T-helper 2 cell (primary cell): ENCODE measurements around the gene PAM.

ENCODE experiments used
- DNase-seq, 5 experiments: peaks; one replicate each; pipeline versions ENCODE4 v3.0.0 to v3.0.0-alpha.2; 2012 to 2022

The PAM gene

DNA sequence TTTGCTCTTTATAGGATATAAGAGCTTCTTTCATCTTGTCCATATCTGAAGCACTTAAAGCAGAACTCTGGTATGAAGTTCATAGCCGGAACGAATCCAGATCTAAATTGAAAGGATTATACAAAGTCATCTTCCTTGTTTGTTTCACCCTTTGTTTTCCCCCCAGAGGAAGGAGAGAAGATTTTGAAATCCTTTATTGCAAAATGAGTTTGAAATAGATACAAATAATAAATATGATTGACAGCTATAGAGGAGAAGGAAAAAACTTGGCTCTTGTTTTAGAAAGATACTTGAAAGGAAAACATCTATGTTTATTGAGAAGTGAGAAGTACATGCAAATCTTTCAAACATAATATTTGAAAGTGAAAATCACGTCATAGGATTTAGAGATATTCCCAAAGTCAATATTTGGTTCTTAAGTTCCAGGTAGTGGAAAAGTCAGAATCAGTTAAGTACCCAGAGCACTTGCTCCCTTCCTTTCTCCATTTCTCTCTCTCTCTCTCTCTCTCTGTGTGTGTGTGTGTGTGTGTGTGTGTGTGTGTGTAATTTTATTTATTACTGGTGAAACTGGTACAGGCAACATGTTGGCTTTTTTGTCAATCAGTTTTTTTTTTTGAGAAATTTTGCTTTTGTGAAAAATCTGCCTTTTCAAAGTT lies 27.2 kb downstream of the PAM start:
- no peak for DNase-seq

DNA sequence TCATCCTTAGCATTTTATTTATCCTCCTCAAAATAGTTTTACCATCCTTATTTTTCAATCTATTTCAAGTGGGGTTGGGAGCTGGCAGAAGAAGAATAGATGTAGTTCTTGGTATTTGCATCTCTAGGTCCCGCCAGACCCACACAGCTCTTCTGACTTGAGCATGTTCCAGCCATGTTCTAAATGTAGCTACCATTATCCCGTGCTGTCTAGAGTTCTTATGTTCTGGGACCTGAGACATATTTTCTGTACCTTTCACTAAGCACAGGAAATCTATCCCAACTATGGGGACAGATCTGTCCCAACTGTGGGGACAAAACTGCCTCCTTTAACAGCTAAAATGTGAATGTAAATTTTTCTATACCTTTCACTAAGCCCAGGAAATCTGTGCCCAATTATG lies 32.0 kb downstream of the PAM start:
- DNase-seq = no peak

DNA sequence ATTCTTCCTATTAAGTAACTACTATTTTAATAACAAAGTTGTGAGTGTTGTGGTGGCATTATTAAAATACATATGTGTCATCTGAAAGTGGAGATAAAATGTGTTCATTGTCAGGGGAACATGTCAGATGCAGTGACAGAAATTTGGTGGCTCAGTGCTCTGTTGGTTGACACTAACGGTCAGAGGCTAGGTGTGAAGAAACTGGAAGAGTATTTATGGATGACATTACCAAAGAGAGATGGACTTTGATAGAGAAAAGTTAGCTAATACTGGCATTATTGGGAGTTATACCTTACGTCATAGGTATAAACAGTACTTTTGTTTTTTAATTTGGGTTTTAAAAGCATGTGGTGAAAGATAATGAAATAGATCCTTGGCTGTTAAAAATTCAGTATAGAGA lies 33.7 kb downstream of the PAM start:
- no peak for DNase-seq

DNA sequence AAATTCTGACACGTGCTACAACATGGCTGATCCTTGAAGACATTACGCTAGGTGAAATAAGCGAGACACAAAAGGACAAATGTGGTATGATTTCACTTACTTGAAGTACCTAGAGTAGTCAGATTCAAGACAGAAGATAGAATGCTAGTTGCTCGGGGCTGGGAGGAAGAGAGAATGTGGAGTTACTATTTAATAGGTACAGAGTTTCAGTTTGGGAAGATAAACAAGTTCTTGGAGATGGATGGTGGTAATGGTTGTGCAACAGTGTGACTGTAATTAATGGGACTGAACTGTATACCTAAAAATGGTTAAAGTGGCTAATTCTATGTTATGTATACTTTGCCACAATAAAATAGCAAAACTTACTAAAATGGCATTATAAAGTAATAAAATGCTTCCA lies 34.4 kb downstream of the PAM start:
- DNase-seq = no peak

DNA sequence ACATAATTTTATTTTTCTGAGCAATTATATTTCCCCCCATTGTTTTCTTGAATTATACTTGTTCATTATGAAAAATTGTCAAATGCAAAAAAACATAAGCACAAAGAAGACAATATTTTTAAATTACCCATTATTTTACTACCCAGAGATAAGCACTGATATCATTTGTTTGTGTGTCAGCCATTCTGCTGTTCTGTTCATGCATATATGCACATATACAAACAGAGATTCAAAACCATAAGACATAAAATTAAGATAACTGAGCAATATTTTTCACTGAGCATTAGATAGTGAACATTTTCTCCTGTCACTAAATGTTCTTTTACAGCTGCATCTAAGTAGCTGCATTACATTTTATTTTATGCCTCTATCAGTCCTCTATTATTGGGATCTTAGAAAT lies 35.6 kb downstream of the PAM start:
- no peak for DNase-seq

DNA sequence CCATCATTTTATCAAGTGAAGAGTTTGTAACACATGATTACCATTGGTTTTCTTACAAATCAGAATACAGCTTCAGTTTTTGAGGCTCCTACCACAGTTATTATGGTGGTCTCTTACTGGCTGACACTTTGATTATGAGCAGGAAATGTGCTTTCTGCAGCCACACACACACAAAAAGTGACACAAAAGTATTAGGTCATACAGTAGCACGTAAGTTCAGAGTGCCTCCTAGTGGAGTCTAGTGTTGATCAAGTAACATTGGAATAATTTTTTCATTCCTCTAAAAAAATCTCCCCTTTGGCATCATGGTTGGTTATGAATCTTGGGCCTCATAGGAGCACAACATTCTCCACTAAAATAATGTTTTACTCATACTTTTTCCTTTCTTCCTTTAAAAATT lies 37.6 kb downstream of the PAM start:
- peak in 1 of 5 experiments; percentile 37 for DNase-seq

DNA sequence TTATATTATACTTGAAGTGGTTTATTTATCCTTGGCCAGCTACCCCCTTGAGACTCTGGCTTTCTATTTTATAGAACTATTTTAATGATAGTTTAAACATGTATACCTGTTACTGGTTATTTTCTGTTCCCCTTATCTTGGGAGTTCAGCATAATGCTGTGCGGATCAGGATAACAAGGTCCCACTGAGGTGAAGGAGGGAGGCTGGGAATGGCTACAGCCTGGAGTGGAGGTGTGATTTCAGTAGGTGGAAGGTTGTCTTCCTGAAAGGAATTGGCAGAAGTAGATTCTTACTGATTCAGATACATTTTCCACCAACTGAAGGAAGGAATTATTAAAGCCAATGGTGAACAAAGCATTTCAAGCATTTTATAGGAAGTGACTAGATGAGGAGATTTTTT lies 38.9 kb downstream of the PAM start:
- no peak for DNase-seq

DNA sequence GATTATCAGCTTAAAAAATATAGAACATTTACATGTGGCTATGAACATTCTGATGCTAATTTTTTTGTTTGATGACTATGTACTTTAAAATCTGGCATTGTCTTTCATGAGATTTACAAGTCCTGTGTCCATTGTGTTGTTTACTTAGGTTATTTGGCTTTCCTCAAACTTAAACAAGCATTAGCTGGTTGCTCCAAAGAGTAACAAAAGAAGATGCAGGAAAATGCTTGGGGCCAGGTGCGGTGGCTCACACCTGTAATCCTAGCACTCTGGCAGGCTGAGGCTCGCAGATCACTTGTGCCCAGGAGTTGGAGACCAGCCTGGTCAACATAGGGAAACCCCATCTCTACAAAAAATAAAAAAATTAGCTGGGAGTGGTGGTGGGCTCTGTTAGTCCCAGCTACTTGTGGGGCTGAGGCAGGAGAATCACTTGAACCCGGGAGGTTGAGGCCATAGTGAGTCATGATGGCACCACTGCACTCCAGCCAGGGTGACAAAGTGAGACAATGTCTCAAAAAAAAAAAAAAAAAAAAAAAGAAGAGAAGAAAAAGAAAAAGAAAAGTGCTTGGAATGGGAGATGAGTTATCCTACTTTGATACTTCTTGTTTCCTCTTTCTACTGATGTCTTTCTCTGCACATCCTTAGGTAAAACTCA lies 39.7 kb downstream of the PAM start:
- no peak for DNase-seq

DNA sequence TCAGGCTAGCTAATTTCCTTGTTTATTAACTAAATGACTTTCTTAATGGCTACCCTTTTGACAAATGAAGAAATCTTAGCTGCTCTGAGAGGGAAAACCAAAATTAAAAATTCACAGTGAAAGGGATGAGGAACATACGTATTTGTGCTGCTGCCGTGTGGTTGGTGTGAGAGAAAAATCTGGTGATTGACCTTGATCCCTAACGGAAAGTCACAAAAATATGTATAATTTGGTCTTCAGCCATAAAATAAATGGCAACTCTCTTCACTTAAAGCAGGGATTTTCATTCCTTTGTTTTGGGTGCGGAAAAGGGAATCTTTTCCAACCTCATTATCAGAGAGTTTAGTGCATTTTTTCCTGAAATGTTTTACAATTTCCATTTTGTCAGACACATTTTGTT lies 40.4 kb downstream of the PAM start:
- DNase-seq = no peak

DNA sequence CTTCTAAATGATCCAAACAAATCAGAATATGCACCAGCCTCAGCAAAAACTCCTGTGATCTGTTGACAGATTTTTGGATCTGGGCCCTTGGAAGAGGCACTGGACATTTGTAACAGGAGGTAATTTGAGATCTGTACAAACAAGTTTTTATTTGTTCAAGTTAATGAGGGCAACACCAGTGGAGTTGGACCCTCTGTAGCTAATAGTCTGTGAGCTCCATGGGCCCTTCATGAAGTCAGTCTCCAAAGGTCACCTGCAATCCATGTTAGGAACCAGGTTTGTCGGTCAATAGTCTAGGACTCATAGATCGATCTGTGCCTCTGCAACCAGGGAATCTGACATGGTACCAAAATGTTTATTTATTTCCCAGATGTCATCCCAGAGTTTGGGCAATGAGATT lies 40.9 kb downstream of the PAM start:
- no peak for DNase-seq

DNA sequence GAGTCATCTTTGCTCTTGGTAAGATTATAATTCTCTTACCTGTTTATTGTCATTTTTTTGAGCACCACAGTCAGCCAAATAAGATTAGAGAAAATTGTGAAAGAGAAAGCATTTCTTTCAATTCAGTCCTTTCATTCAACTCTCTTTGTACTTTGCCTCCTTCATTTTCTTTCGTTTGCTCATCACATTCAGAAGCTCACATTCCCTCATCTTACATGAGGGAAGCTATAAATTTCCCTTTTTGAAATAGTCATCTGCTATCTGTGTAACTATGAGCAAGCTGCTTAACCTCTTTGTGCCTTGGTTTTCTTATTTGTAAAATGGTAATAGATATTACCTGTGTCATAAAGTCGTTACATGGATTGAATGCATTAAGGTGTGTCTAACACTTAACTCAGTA lies 41.4 kb downstream of the PAM start:
- no peak for DNase-seq

DNA sequence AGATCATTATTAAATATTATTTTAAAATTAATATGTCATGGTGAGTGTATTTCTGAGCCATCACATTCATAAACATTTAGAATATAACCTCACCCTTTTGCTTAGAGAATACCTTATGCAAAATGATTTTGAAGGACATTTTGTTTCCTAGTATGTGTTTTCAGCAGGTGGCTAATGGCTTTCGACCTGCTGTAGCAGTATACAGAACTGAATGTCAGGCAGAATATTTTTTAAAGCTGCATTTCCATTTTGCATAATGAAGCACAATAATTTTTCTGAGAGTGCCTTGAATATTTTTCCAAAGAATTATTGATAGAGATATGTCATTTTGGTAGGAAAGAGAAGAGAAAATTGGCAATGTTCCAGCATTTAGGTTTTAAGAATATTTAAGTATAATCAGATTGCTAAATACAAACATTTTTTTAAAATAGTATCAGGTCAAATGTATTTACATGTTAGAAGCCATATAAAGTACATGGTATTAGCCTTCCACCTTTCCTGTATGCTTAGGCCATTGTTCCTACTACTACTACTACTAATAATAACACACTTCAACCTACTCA lies 42.3 kb downstream of the PAM start:
- DNase-seq = no peak

DNA sequence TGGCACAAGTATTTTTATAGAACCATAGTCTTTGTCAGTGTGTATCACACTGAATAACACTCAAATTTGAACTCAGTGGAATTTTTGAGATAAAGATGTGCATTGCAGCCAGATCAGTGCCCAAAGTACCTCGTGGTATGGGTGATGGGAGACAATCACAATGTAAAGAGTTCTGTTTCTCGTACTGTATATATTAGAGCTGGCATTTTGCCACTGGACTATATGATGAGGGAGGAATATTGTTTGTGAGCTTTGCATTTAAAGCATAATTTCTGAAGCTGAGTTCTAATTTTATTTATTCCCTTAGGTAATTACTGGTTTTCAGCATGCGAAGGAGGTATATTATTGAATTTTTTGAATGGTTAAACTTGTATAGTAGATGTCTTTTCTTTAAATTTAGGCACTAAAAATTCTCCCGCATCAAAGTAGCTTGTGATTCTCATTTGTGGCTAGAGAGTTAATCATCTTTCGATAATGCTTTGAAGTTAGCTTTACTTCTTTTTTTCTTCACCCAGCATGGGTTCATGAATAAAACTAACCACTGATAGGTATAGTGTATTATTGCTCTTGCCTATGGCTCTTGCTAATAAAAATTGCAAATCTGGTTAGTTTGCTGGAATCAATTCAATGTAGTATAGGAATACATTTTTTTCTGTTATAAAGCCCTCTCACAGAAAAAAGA lies 43.1 kb downstream of the PAM start:
- no peak for DNase-seq

DNA sequence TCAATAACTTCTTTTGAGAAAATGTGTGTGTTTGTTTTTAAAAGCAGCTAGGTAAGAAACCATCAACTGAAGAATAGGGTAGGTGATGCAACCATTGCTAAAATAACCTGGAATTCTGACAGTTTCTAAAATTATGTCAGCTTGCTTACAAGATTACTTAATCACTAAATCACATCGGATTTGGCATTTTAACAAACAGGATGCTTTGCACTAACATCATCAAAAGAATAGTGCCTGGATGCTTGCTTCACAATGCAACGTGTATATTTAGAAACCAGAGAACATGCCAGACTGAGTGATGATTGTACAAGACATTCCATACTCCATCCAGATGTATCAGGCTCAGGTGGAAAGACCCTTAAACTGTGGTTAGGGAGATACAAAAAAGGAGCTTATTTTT lies 43.9 kb downstream of the PAM start:
- DNase-seq = no peak

DNA sequence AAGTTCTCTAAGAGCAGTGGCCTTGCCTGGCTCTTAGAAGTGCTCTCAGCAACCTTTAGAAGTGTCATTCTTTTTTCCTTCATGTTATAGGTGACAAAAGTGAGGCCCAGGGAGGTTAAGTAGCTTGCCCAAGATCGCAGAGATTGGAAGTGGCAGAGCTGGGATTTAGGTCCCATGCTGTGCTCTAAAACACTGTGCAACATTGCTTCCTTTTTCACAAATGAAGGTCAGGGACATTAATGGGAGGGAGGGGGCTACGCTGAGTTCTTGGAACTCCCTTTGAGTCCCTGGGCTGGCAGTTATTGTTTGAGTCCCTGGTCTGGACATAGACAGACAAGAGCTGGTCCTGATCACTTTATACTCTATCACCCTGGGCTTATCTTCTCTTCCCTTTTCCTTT lies 45.3 kb downstream of the PAM start:
- DNase-seq = no peak

DNA sequence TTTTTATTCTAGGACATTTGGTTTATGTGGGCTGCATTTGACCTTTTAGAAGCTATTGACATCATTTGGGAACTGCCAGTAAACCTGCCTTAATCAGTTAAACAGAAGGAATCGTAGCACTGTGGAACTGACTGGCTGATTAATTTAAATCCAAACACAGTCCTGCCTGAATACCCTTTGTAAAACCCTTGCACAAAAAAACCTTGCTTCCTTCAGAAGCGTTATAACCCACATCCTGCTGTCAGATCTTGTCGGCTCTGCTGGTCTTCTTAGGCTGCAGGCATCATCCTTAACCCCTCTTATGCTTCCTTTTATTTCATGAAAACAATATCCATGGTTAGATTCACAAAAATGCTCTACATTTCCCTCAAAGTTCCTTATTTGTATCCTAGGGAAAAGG lies 46.3 kb downstream of the PAM start:
- peak in 2 of 5 experiments; percentile 47 to 85 for DNase-seq

DNA sequence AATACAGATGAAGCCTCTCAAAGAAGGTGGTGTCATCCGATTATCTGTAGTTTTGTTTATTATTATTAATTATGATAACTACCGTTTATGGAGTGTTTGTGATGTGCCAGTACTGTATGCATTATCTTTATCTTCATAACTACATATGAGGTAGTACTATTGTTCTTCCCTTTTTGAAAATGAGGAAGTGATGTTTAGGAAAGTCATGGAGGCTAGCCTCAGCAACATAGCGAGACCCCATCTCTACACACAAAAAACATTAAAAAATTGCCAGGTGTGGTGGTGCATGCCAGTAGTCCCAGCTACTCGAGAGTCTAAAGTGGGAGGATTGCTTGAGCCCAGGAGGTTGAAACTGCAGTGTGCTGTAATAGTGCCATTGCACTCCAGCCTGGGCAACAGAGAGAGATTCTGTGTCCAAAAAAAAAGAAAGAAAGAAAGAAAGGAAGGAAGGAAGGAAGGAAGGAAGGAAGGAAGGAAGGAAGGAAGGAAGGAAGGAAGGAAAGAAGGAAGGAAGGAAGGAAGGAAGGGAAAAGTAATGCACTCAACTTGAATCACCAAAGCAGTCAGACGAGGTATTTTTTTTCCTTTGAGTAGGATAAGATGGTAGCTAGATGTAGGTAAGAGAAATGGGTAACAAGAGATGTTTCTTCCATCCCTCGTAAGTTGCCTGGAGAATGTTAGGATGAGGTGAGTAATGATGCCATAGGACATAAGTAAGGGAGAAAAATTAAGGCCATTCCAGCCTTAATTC lies 47.8 kb downstream of the PAM start:
- no peak for DNase-seq

DNA sequence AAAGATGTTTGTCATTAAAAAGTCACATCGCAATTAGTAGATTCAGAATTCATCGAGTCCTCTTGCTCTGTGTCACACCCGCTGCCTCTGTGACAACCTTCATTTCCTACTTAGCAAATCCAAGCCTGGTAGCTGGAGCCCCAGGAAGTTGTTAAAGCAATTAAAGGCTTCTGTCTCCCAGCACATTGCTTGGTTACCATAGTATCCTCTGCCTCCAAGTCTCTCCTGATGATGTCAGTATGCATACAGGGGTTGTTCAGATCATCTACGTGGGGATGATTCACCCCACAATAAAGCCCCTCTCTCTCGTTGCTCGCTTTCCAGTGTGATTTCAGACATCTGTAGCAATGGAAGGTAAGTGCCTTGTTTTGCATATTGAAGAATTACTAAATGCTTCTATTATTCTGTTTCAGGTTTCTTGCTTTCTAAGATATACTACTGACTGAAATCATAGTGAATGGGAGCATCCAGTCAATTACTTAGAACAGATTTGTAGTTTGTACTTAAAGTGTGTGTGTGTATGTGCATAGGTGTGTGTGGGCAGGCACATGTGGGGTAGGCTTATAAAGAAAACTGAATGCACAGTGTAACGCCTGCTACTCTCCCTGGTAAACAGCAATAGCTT lies 52.9 kb downstream of the PAM start:
- DNase-seq = no peak

DNA sequence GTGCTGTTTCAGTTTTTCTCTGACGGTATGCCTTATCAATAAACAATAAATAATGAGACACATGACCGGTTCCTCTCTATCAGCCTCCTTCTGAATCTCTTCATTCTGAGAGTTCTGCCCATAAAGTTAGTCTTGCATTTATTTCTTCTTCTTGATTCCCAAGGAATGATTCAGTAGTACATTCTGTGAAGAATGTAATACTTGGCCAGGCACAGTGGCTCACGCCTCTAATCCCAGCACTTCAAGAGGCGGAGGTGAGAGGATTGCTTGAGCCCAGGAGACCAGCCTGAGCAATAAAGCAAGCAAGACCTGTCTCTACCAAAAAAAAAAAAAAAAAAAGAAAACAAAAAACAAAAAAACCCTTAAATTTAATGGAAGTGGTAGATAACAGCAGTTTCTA lies 53.9 kb downstream of the PAM start:
- DNase-seq = no peak

DNA sequence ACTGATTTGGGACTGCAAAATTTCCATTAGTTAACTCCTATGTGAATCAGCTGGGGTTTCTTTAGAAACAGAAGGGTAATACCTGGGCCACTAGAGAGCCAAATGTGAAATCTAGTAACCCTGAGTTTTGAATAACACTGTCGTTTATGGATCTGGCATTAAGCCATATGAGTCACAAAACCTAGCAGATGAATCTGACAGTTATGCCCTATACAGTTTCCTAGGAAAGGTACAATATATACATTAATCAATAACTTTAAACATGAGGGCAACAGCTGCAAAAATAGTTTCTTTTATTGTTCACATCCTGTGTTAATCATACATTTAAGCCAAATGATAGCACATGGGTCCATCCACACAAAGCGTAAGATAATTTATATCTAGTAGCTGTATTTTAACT lies 56.9 kb downstream of the PAM start:
- no peak for DNase-seq

DNA sequence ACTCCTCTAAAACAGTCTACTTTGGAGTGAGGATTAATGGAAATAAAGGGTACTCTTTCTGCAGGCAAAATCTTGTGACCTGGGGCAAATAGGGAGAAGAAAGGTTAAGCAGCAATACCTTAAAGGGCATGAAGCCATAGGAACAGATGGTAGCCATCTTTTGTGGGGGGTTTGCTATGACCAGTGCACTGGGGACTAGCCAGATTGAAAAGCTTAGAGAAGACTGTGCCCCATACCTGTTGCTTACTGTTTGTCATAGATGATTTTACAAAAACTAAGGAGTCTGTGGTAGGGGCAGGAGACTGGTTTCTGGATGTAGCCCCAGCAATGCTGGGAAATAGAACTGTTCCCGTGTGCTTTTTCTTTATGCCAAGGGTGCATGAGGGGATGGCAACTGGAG lies 58.6 kb downstream of the PAM start:
- DNase-seq = no peak

DNA sequence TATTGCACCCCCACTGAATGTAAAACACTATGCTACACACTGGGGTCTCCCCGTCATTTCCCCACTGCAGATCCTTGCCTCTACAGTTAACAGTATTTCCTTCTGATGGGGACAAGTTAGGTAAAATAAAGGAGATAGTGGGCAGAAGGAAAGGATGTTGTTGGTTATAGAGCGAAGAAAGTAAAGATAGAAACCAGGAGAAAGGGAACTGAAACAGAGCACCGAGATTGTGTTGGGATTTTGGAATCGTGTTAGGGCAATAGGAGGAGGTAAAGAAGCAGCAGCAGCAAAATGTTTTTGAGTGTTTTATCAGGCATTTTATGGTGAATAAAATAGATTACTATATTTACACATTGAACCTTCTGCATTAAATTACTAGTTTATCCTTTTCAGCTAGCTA lies 60.0 kb downstream of the PAM start:
- no peak for DNase-seq
